SK-N-MC (cell line): Measurements from ENCODE around the gene EMSY.

ENCODE experiments used
- DNase-seq: peaks from one replicate; pipeline ENCODE4 v3.0.0-alpha.2; 2011; ENCODE audit warnings: low read depth, low spot score
- H3K27ac ChIP-seq: fragments of 200-600 bp; sonication (generic); 2 replicates; pipeline ENCODE4 v1.5.1; 2016; ENCODE audit warnings: mixed run types
- H3K36me3 ChIP-seq: fragments of 200-600 bp; sonication (generic); 2 replicates; pipeline ENCODE4 v1.6.1; 2017; ENCODE audit warnings: antibody characterized with exemption, low read length, mixed read lengths; ENCODE audit not compliant: insufficient read depth
- H3K4me3 ChIP-seq: fragments of 200-600 bp; sonication (generic); 2 replicates; pipeline ENCODE4 v1.5.1; 2016
- H3K9ac ChIP-seq: fragments of 200-600 bp; sonication (generic); 2 replicates; pipeline ENCODE4 v1.8.0; 2017; ENCODE audit warnings: mixed run types, mixed read lengths; ENCODE audit not compliant: insufficient read length
- H3K9me3 ChIP-seq: fragments of 200-600 bp; sonication (generic); 2 replicates; pipeline ENCODE4 v1.6.1; 2017; ENCODE audit warnings: low read depth, mild to moderate bottlenecking, antibody characterized with exemption, low read length, moderate library complexity, mixed read lengths
- EZH2 ChIP-seq: fragments of 200-600 bp; sonication (generic); IDR thresholded peaks from one replicate; pipeline ENCODE4 v1.6.1; 2017; ENCODE audit warnings: antibody characterized with exemption
- FOXP2 ChIP-seq: optimal IDR thresholded peaks from 2 replicates; pipeline ENCODE3; 2011; ENCODE audit warnings: mild to moderate bottlenecking, moderate library complexity; ENCODE audit not compliant: insufficient read depth; ENCODE audit errors: extremely low read length, control extremely low read depth
- POLR2AphosphoS5 ChIP-seq: IDR thresholded peaks from 2 replicates; pipeline ENCODE4 v1.6.1; 2012; ENCODE audit warnings: mild to moderate bottlenecking, low read depth, low read length, borderline replicate concordance

EMSY gene

GRCh38 chr11:76415073-76415472 is 29.7 kb upstream of the EMSY start:
- Histone ChIP-seq H3K4me3 (no peak overlapping the region), H3K9me3 (no peaks in the 10 kb centered on the region), H3K36me3 (no peaks in the 10 kb centered on the region), H3K9ac (no peak overlapping the region), H3K27ac (no peak overlapping the region)
- TF ChIP-seq POLR2AphosphoS5 (no peak), EZH2 (no peak), FOXP2 (no peak)
- DNase-seq, result no peak

- Histone ChIP-seq H3K27ac (no peak overlapping the region), H3K9me3 (no peaks in the 10 kb centered on the region), H3K9ac (no peak overlapping the region), H3K36me3 (no peaks in the 10 kb centered on the region), H3K4me3 (no peak overlapping the region)
- no peak for DNase-seq
- TF ChIP-seq FOXP2 (no peak), POLR2AphosphoS5 (no peak), EZH2 (no peak)
These were observed 24.9 kb upstream of the EMSY start for GRCh38 chr11:76419896-76420295.

GRCh38 chr11:76424379-76424778 is 20.4 kb upstream of the EMSY start:
- no peaks in the 10 kb centered on the region for H3K9me3 ChIP-seq
- no peak for TF ChIP-seq FOXP2
- TF ChIP-seq POLR2AphosphoS5, result no peak
- TF ChIP-seq EZH2, result no peak
- H3K36me3 ChIP-seq, result no peaks in the 10 kb centered on the region
- H3K9ac ChIP-seq, result no peak overlapping the region
- no peak overlapping the region for H3K4me3 ChIP-seq
- no peak overlapping the region for H3K27ac ChIP-seq
- no peak for DNase-seq

GRCh38 chr11:76424891-76425290 is 19.9 kb upstream of the EMSY start:
- Histone ChIP-seq H3K9ac (no peak overlapping the region), H3K36me3 (no peaks in the 10 kb centered on the region), H3K9me3 (no peaks in the 10 kb centered on the region), H3K27ac (no peak overlapping the region), H3K4me3 (no peak overlapping the region)
- no peak for DNase-seq
- no peak for TF ChIP-seq FOXP2
- TF ChIP-seq EZH2, result no peak
- TF ChIP-seq POLR2AphosphoS5, result no peak

- no peaks in the 10 kb centered on the region for H3K9me3 ChIP-seq
- H3K9ac ChIP-seq, result no peak overlapping the region
- DNase-seq, result no peak
- no peak overlapping the region for H3K27ac ChIP-seq
- no peaks in the 10 kb centered on the region for H3K36me3 ChIP-seq
- H3K4me3 ChIP-seq, result no peak overlapping the region
- TF ChIP-seq EZH2, result no peak
- TF ChIP-seq POLR2AphosphoS5, result no peak
- TF ChIP-seq FOXP2, result no peak
These were observed 18.2 kb upstream of the EMSY start for GRCh38 chr11:76426660-76427059.

GRCh38 chr11:76436020-76436419 is 8.8 kb upstream of the EMSY start:
- DNase-seq, result no peak
- no peak overlapping the region for H3K4me3 ChIP-seq
- no peak overlapping the region for H3K9ac ChIP-seq
- no peak for TF ChIP-seq POLR2AphosphoS5
- no peak for TF ChIP-seq FOXP2
- no peak for TF ChIP-seq EZH2
- no peaks in the 10 kb centered on the region for H3K9me3 ChIP-seq
- no peaks in the 10 kb centered on the region for H3K36me3 ChIP-seq
- no peak overlapping the region for H3K27ac ChIP-seq

GRCh38 chr11:76443268-76443980 is 1.4 kb upstream of the EMSY start:
- H3K9me3 ChIP-seq, result no peaks in the 10 kb centered on the region

GRCh38 chr11:76444065-76444383 is 794 bp upstream of the EMSY start:
- TF ChIP-seq EZH2 (no peak), POLR2AphosphoS5 (no peak), FOXP2 (no peak)
- peak overlapping the region; percentile 94 for H3K27ac ChIP-seq
- H3K36me3 ChIP-seq, result peaks cover 25% of the 10 kb centered on the region
- peak overlapping the region; percentile 98 for H3K4me3 ChIP-seq
- DNase-seq, result no peak
- H3K9me3 ChIP-seq, result no peaks in the 10 kb centered on the region
- peak overlapping the region; percentile 99 for H3K9ac ChIP-seq

More at GRCh38 chr11:76443268-76443980, 1.4 kb upstream of the EMSY start:
- peak overlapping the region; percentile 98 for H3K4me3 ChIP-seq
- TF ChIP-seq EZH2 (no peak), FOXP2 (no peak), POLR2AphosphoS5 (no peak)
- DNase-seq, result no peak
- H3K9ac ChIP-seq, result peak overlapping the region; percentile 99
- peaks cover 20% of the 10 kb centered on the region for H3K36me3 ChIP-seq
- peak overlapping the region; percentile 94 for H3K27ac ChIP-seq
